Measurements from ENCODE around the gene MYADML2.
"Not testable (repeated sequence)": the region's sequence is repeated elsewhere in the genome, so short reads cannot be mapped to it uniquely, and the experiment has no call there.

Gene MYADML2

GRCh38 chr17:81958633-81959342 is 11.8 kb upstream of the MYADML2 start:
- DNase-seq: no peak

GRCh38 chr17:81957691-81958432 is 10.8 kb upstream of the MYADML2 start:
- DNase-seq: no peak

- no peak for DNase-seq
Measured at GRCh38 chr17:81956607-81957589, 9.9 kb upstream of the MYADML2 start.

- no peak for DNase-seq
Measured at GRCh38 chr17:81955756-81956544, 8.9 kb upstream of the MYADML2 start.

GRCh38 chr17:81955058-81955681 is 8.1 kb upstream of the MYADML2 start:
- DNase-seq: no peak

- no peak for DNase-seq
Measured at GRCh38 chr17:81954131-81955057, 7.4 kb upstream of the MYADML2 start.

- DNase-seq: not testable (repeated sequence)
Measured at GRCh38 chr17:81953443-81953842, 6.4 kb upstream of the MYADML2 start.

- no peak for DNase-seq
Measured at GRCh38 chr17:81952792-81953228, 5.8 kb upstream of the MYADML2 start.

- no peak for DNase-seq
Measured at GRCh38 chr17:81951785-81952684, 5.0 kb upstream of the MYADML2 start.

GRCh38 chr17:81950501-81950900 is 3.5 kb upstream of the MYADML2 start:
- DNase-seq: no peak

GRCh38 chr17:81948635-81949378 is 1.8 kb upstream of the MYADML2 start:
- no peak for DNase-seq

GRCh38 chr17:81944858-81945257 is 2.2 kb downstream of the MYADML2 start:
- DNase-seq: no peak

GRCh38 chr17:81942167-81942553 is 4.9 kb downstream of the MYADML2 start:
- DNase-seq: no peak

GRCh38 chr17:81941484-81942166 is 5.4 kb downstream of the MYADML2 start:
- no peak for DNase-seq

GRCh38 chr17:81940538-81941483 is 6.2 kb downstream of the MYADML2 start:
- DNase-seq: no peak

GRCh38 chr17:81939881-81940385 is 7.1 kb downstream of the MYADML2 start:
- DNase-seq: no peak

- no peak for DNase-seq
Measured at GRCh38 chr17:81939218-81939617, 7.8 kb downstream of the MYADML2 start.

Measured in CD4-positive, alpha-beta T cell treated with Interleukin-17A for 4 hours (primary cell).